ENCODE results near the gene TRIM54. TPM values are rescaled to one million over a fixed set of nuclear protein-coding genes. Genes with fewer than 3 reads are reported as not detected.
"Not testable (repeated sequence)": the region's sequence is repeated elsewhere in the genome, so short reads cannot be mapped to it uniquely, and the experiment has no call there.

Gene TRIM54
- total and polyA plus RNA-seq, 9 of the 15 experiments (the other 6 are each of a cell fraction or from before 2014, with no cell fraction given): not detected

GRCh38 chr2:27319839-27320238 lies 37.6 kb downstream of the TRIM54 start:
- H2AFZ ChIP-seq (ENCODE audit: low read depth, low read length); intact Hi-C loops (cut with micrococcal nuclease); DNase-seq (ENCODE audit: extremely low read depth in 1 of 4, low spot score in 3 of 4); in situ Hi-C loops (cut with MboI); H3K4me3 ChIP-seq; H3K4me2 ChIP-seq (ENCODE audit: insufficient read depth, low read length); H3K9ac ChIP-seq (ENCODE audit: insufficient read depth in 1 of 2, low read depth in 2 of 2, low read length in 2 of 2); H3K27me3 ChIP-seq (ENCODE audit: control insufficient read depth in 2 of 2, insufficient read depth in 2 of 2, low read length in 2 of 2); ATAC-seq; BruUV-seq (replicated peaks); H4K20me1 ChIP-seq (replicated peaks; ENCODE audit: control insufficient read depth, insufficient read depth, low read length); H3K27ac ChIP-seq (ENCODE audit: extremely low read depth, low read depth, low read length); FAIRE-seq; H3K9me1 ChIP-seq (ENCODE audit: control insufficient read depth, insufficient read depth, low read length); H3K9me3 ChIP-seq (replicated peaks; ENCODE audit: control insufficient read depth, insufficient read depth, low read depth, low read length): not testable (repeated sequence)
- WGBS (ENCODE audit: insufficient coverage, low coverage, missing lambda C conversion rate): 92% methylated on average over 13 of the region's 15 CpGs
- peaks cover 32% of the 10 kb centered on the region for H3K79me2 ChIP-seq (ENCODE audit: control insufficient read depth, insufficient read depth, low read length)
- H3K36me3 ChIP-seq (ENCODE audit: control insufficient read depth, insufficient read depth, low read length): peaks cover 18% of the 10 kb centered on the region; the same call in 2 of the 3 replicates
- peaks cover 12 to 21% of the 10 kb centered on the region in 2 experiments for H3K4me1 ChIP-seq (replicated peaks in 1 of 2; ENCODE audit: control insufficient read depth in 2 of 2, insufficient read depth in 2 of 2, low read length in 2 of 2)
- CTCF ChIA-PET (ENCODE audit: low intra/inter-chr PET ratio): interaction anchor here (1.5 kb wide), 1 partner anchor 50 kb away, joined by 5 read pairs; the partner anchor contains the start of genes EIF2B4 and SNX17
- POLR2A ChIA-PET: interaction anchor here (0.6 to 0.9 kb wide), 2 partner anchors 9 to 61 kb away, joined by 3 read pairs; partner anchors contain the start of gene ZNF513

GRCh38 chr2:27320958-27321543 lies 38.8 kb downstream of the TRIM54 start:
- intact Hi-C loops (cut with micrococcal nuclease): no loop called here
- Histone ChIP-seq H3K27ac (ENCODE audit: extremely low read depth, low read depth, low read length) (peak overlapping the region; percentile 98), H3K9me1 (ENCODE audit: control insufficient read depth, insufficient read depth, low read length) (peaks cover 7% of the 10 kb centered on the region), H3K27me3 (ENCODE audit: control insufficient read depth in 2 of 2, insufficient read depth in 2 of 2, low read length in 2 of 2) (no peaks in the 10 kb centered on the region), H3K9ac (ENCODE audit: insufficient read depth in 1 of 2, low read depth in 2 of 2, low read length in 2 of 2) (peak overlapping the region; percentile 70 to 99), H3K4me2 (ENCODE audit: insufficient read depth, low read length) (peak overlapping the region; percentile 96), H2AFZ (ENCODE audit: low read depth, low read length) (no peak overlapping the region; the same call in 1 of the 2 replicates), H4K20me1 (replicated peaks; ENCODE audit: control insufficient read depth, insufficient read depth, low read length) (0 out of 2 replicates have a peak, but pooled peaks cover 2% of the 10 kb centered on the region), H3K4me3 (peak overlapping the region; percentile 71; the same call in 1 of the 2 replicates), H3K36me3 (ENCODE audit: control insufficient read depth, insufficient read depth, low read length) (peaks cover 24% of the 10 kb centered on the region; the same call in 2 of the 3 replicates), H3K79me2 (ENCODE audit: control insufficient read depth, insufficient read depth, low read length) (peaks cover 32% of the 10 kb centered on the region), H3K9me3 (replicated peaks; ENCODE audit: control insufficient read depth, insufficient read depth, low read depth, low read length) (no peaks in the 10 kb centered on the region), H3K4me1 (replicated peaks in 1 of 2; ENCODE audit: control insufficient read depth in 2 of 2, insufficient read depth in 2 of 2, low read length in 2 of 2) (peaks cover 11 to 21% of the 10 kb centered on the region in 2 experiments)
- in situ Hi-C loops (cut with MboI): no loop called here
- DNase-seq (ENCODE audit: extremely low read depth in 1 of 4, low spot score in 3 of 4): peak; percentile 82 to 90 (median 84)
- 19% methylated on average over 8 of the region's 8 CpGs for WGBS (ENCODE audit: insufficient coverage, low coverage, missing lambda C conversion rate)
- peak; percentile 84 for FAIRE-seq
- BruUV-seq (replicated peaks): no TSS peak
- POLR2A ChIA-PET: interaction anchor here (0.6 to 4.1 kb wide), 6 partner anchors 12 to 937 kb away, joined by 3 to 22 read pairs (median 6); partner anchors contain the start of gene GTF3C2
- ATAC-seq: peak; percentile 85
- CTCF ChIA-PET (ENCODE audit: low intra/inter-chr PET ratio): interaction anchor here (1.0 to 1.5 kb wide), 3 partner anchors 30 to 362 kb away, joined by 3 to 5 read pairs (median 4); partner anchors contain the start of genes EIF2B4 and SNX17
- TF ChIP-seq DNMT1 (IDR thresholded peaks at IDR 0.05): no peak
- peak; percentile 90 for TF ChIP-seq DPF2 (IDR thresholded peaks at IDR 0.05)
- TF ChIP-seq TAF9B (IDR thresholded peaks at IDR 0.05; ENCODE audit: partially characterized antibody): peak; percentile 51
- TF ChIP-seq CBX5 (IDR thresholded peaks at IDR 0.05; ENCODE audit: borderline replicate concordance, low read depth): no peak
- TF ChIP-seq GTF2E2 (tag; IDR thresholded peaks at IDR 0.05): no peak
- no peak for TF ChIP-seq NCOR1 (IDR thresholded peaks at IDR 0.05)
- TF ChIP-seq, protein P1, sequence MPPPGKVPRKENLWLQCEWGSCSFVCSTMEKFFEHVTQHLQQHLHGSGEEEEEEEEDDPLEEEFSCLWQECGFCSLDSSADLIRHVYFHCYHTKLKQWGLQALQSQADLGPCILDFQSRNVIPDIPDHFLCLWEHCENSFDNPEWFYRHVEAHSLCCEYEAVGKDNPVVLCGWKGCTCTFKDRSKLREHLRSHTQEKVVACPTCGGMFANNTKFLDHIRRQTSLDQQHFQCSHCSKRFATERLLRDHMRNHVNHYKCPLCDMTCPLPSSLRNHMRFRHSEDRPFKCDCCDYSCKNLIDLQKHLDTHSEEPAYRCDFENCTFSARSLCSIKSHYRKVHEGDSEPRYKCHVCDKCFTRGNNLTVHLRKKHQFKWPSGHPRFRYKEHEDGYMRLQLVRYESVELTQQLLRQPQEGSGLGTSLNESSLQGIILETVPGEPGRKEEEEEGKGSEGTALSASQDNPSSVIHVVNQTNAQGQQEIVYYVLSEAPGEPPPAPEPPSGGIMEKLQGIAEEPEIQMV (tag; conservative IDR thresholded peaks at IDR 0.05; ENCODE audit: low read depth): peak; percentile 60; the same call in 1 of the 2 replicates
- TF ChIP-seq RAD21 (CRISPR knock-in tag; conservative IDR thresholded peaks at IDR 0.05 in 1 of 2, IDR thresholded peaks at IDR 0.05 in 1 of 2): peak; percentile 46 to 72
- no peak for TF ChIP-seq IRF2 (CRISPR knock-in tag; IDR thresholded peaks at IDR 0.05)
- no peak for TF ChIP-seq ASH1L (IDR thresholded peaks at IDR 0.05; ENCODE audit: borderline replicate concordance, low read depth, partially characterized antibody)
- TF ChIP-seq ZNF316 (IDR thresholded peaks at IDR 0.05): no peak
- no peak for TF ChIP-seq SIX5 (IDR thresholded peaks at IDR 0.05; ENCODE audit: borderline replicate concordance in 1 of 2, insufficient read depth in 1 of 2, low read depth in 1 of 2, low read length in 2 of 2)
